GM23338 (cell line): ENCODE measurements around the gene GOSR1. TPM values are rescaled to one million over a fixed set of nuclear protein-coding genes. Genes with fewer than 3 reads are reported as not detected.

Experiments used
- ATAC-seq: fragments of 200-7000 bp; cut with Tn5 transposase; 3 replicates; pipeline ENCODE4 v1.9.1; 2020
- DNase-seq: peaks from one replicate; pipeline ENCODE4 v3.0.0-alpha.2; 2015; ENCODE audit warnings: low spot score
- H2AFZ ChIP-seq: fragments of 200-600 bp; sonication (generic); 2 replicates; pipeline ENCODE4 v1.8.0; 2016; ENCODE audit warnings: antibody characterized with exemption, mild to moderate bottlenecking, moderate library complexity
- H3F3A ChIP-seq: fragments of 200-600 bp; sonication (generic); replicated peaks from 2 replicates; pipeline ENCODE4 v1.8.0; 2017; ENCODE audit warnings: antibody characterized with exemption, mixed run types, low read depth
- H3K27ac ChIP-seq: fragments of 200-600 bp; sonication (generic); 2 replicates; pipeline ENCODE4 v1.6.1; 2016; ENCODE audit warnings: low read depth
- H3K27me3 ChIP-seq: fragments of 200-600 bp; sonication (generic); 2 replicates; pipeline ENCODE4 v1.8.0; 2016; ENCODE audit warnings: mild to moderate bottlenecking, mixed run types, moderate library complexity; ENCODE audit not compliant: insufficient read depth
- H3K36me3 ChIP-seq: fragments of 200-600 bp; sonication (generic); 2 replicates; pipeline ENCODE4 v1.8.0; 2016; ENCODE audit warnings: mild to moderate bottlenecking; ENCODE audit not compliant: insufficient read depth
- H3K4me1 ChIP-seq: fragments of 200-600 bp; sonication (generic); 2 replicates; pipeline ENCODE4 v1.8.0; 2016; ENCODE audit warnings: mild to moderate bottlenecking, moderate library complexity; ENCODE audit not compliant: insufficient read depth
- H3K4me2 ChIP-seq: fragments of 200-600 bp; sonication (generic); 2 replicates; pipeline ENCODE4 v1.7.1; 2017; ENCODE audit warnings: mixed run types
- H3K4me3 ChIP-seq: fragments of 200-600 bp; sonication (generic); 2 replicates; pipeline ENCODE4 v1.6.1; 2016; ENCODE audit warnings: mixed run types
- H3K79me2 ChIP-seq: fragments of 200-600 bp; sonication (generic); replicated peaks from 2 replicates; pipeline ENCODE4 v1.8.0; 2017; ENCODE audit warnings: mild to moderate bottlenecking; ENCODE audit not compliant: insufficient read depth
- H3K9me2 ChIP-seq: fragments of 200-600 bp; sonication (generic); 2 replicates; pipeline ENCODE4 v1.8.0; 2017; ENCODE audit not compliant: insufficient read depth
- H4K20me1 ChIP-seq: fragments of 200-600 bp; sonication (generic); replicated peaks from 2 replicates; pipeline ENCODE4 v1.8.0; 2017; ENCODE audit warnings: mild to moderate bottlenecking; ENCODE audit not compliant: insufficient read depth
- H3K27ac Mint-ChIP-seq: 2 replicates; pipeline ENCODE4 v1.8.0; 2020; ENCODE audit warnings: inconsistent platforms, mild to moderate bottlenecking, moderate library complexity, mixed read lengths
- H3K27me3 Mint-ChIP-seq: 3 replicates; pipeline ENCODE4 v1.8.0; 2022; ENCODE audit warnings: low read depth, mild to moderate bottlenecking, moderate library complexity, mixed read lengths, inconsistent platforms; ENCODE audit not compliant: insufficient read depth, poor library complexity
- H3K36me3 Mint-ChIP-seq: 3 replicates; pipeline ENCODE4 v1.8.0; 2021; ENCODE audit warnings: low read depth, mild to moderate bottlenecking, inconsistent platforms, moderate library complexity, mixed read lengths
- H3K4me1 Mint-ChIP-seq: 3 replicates; pipeline ENCODE4 v1.8.0; 2020; ENCODE audit warnings: mild to moderate bottlenecking, inconsistent platforms, mixed read lengths
- H3K4me3 Mint-ChIP-seq: 3 replicates; pipeline ENCODE4 v1.8.0; 2021; ENCODE audit warnings: moderate library complexity, mild to moderate bottlenecking, inconsistent platforms, mixed read lengths
- H3K9me3 Mint-ChIP-seq: 3 replicates; pipeline ENCODE4 v1.8.0; 2020; ENCODE audit warnings: moderate library complexity, mild to moderate bottlenecking, inconsistent platforms, mixed read lengths
- CREB1 ChIP-seq: fragments of 250-450 bp; sonication (Bioruptor Pico); IDR thresholded peaks from 2 replicates; pipeline ENCODE4 v1.5.0; 2020; ENCODE audit warnings: low read depth, mild to moderate bottlenecking, moderate library complexity
- ETS1 ChIP-seq: IDR thresholded peaks from 2 replicates; pipeline ENCODE4 v1.6.1; 2016; ENCODE audit warnings: antibody characterized with exemption
- EZH2 ChIP-seq: fragments of 200-600 bp; sonication (generic); IDR thresholded peaks from one replicate; pipeline ENCODE4 v1.8.0; 2017; ENCODE audit warnings: antibody characterized with exemption, mild to moderate bottlenecking, low read depth; ENCODE audit not compliant: unreplicated experiment
- EZH2phosphoT487 ChIP-seq: fragments of 200-600 bp; sonication (generic); IDR thresholded peaks from one replicate; pipeline ENCODE4 v1.8.1; 2018; ENCODE audit warnings: antibody characterized with exemption; ENCODE audit not compliant: unreplicated experiment
- JUNB ChIP-seq: IDR thresholded peaks from one replicate; pipeline ENCODE4 v1.6.1; 2016; ENCODE audit warnings: antibody characterized with exemption; ENCODE audit not compliant: unreplicated experiment
- NANOG ChIP-seq: IDR thresholded peaks from 2 replicates; pipeline ENCODE4 v1.6.1; 2016; ENCODE audit warnings: antibody characterized with exemption, borderline replicate concordance
- POLR2AphosphoS5 ChIP-seq: IDR thresholded peaks from 2 replicates; pipeline ENCODE4 v1.6.1; 2016; ENCODE audit warnings: antibody characterized with exemption, low read depth
- ZNF114 ChIP-seq: fragments of 250-450 bp; sonication (Bioruptor Pico); IDR thresholded peaks from 2 replicates; pipeline ENCODE4 v1.5.0; 2020; ENCODE audit warnings: mild to moderate bottlenecking, moderate library complexity
- polyA plus RNA-seq: library from polyadenylated mRNA; unstranded; fragments of >200 nt; fragmentation: Nextera tagmentation; extraction: Ambion mirVana; gene quantifications from 2 replicates; pipeline ENCODE4 v1.2.1, GENCODE V29; 2016
- total RNA-seq: library from RNA; depleted of rRNA; stranded (reverse); fragments of >200 nt; shearing (Covaris generic); gene quantifications from 2 replicates; pipeline ENCODE4 v1.2.3, GENCODE V29; 2014
- TF ChIP-seq, protein P1 (sequence below): fragments of 250-450 bp; sonication (Bioruptor Pico); IDR thresholded peaks from 2 replicates; pipeline ENCODE4 v1.5.0; 2020; ENCODE audit warnings: mild to moderate bottlenecking, moderate library complexity
- TF ChIP-seq, protein P2 (sequence below): IDR thresholded peaks from one replicate; pipeline ENCODE4 v1.6.1; 2018; ENCODE audit warnings: antibody characterized with exemption; ENCODE audit not compliant: unreplicated experiment
- TF ChIP-seq, protein P3 (sequence below), 2 experiments: fragments of 200-600 bp in 1 of 2; sonication (generic) in 1 of 2; conservative IDR thresholded peaks; 2 replicates each; pipeline versions ENCODE4 v1.5.1 to v1.6.1; 2016 to 2017; ENCODE audit warnings: antibody characterized with exemption in 2 of 2, low read depth in 2 of 2, mild to moderate bottlenecking in 2 of 2, moderate library complexity in 1 of 2

The GOSR1 gene
- total and polyA plus RNA-seq, 2 experiments from 2014 or later, result 33.4 to 74.1 TPM

- Histone ChIP-seq H4K20me1 (no peaks in the 10 kb centered on the region), H3K36me3 (no peaks in the 10 kb centered on the region), H3K9me2 (no peaks in the 10 kb centered on the region), H3F3A (no peaks in the 10 kb centered on the region), H2AFZ (no peak overlapping the region), H3K4me1 (peaks cover 11% of the 10 kb centered on the region), H3K79me2 (no peaks in the 10 kb centered on the region), H3K27ac (no peak overlapping the region), H3K27me3 (no peaks in the 10 kb centered on the region), H3K4me2 (no peak overlapping the region), H3K4me3 (no peak overlapping the region)
- peaks cover 5% of the 10 kb centered on the region for H3K27me3 Mint-ChIP-seq
- H3K27ac Mint-ChIP-seq, result no peak overlapping the region
- H3K4me3 Mint-ChIP-seq, result no peak overlapping the region
- ATAC-seq (no peak), DNase-seq (no peak)
- H3K4me1 Mint-ChIP-seq, result peaks cover 24% of the 10 kb centered on the region
- TF ChIP-seq JUNB (no peak), CREB1 (CRISPR knock-in tag) (no peak), POLR2AphosphoS5 (no peak), ETS1 (no peak), NANOG (no peak), ZNF114 (CRISPR knock-in tag) (no peak), EZH2phosphoT487 (no peak), EZH2 (no peak)
- TF ChIP-seq, protein P1, sequence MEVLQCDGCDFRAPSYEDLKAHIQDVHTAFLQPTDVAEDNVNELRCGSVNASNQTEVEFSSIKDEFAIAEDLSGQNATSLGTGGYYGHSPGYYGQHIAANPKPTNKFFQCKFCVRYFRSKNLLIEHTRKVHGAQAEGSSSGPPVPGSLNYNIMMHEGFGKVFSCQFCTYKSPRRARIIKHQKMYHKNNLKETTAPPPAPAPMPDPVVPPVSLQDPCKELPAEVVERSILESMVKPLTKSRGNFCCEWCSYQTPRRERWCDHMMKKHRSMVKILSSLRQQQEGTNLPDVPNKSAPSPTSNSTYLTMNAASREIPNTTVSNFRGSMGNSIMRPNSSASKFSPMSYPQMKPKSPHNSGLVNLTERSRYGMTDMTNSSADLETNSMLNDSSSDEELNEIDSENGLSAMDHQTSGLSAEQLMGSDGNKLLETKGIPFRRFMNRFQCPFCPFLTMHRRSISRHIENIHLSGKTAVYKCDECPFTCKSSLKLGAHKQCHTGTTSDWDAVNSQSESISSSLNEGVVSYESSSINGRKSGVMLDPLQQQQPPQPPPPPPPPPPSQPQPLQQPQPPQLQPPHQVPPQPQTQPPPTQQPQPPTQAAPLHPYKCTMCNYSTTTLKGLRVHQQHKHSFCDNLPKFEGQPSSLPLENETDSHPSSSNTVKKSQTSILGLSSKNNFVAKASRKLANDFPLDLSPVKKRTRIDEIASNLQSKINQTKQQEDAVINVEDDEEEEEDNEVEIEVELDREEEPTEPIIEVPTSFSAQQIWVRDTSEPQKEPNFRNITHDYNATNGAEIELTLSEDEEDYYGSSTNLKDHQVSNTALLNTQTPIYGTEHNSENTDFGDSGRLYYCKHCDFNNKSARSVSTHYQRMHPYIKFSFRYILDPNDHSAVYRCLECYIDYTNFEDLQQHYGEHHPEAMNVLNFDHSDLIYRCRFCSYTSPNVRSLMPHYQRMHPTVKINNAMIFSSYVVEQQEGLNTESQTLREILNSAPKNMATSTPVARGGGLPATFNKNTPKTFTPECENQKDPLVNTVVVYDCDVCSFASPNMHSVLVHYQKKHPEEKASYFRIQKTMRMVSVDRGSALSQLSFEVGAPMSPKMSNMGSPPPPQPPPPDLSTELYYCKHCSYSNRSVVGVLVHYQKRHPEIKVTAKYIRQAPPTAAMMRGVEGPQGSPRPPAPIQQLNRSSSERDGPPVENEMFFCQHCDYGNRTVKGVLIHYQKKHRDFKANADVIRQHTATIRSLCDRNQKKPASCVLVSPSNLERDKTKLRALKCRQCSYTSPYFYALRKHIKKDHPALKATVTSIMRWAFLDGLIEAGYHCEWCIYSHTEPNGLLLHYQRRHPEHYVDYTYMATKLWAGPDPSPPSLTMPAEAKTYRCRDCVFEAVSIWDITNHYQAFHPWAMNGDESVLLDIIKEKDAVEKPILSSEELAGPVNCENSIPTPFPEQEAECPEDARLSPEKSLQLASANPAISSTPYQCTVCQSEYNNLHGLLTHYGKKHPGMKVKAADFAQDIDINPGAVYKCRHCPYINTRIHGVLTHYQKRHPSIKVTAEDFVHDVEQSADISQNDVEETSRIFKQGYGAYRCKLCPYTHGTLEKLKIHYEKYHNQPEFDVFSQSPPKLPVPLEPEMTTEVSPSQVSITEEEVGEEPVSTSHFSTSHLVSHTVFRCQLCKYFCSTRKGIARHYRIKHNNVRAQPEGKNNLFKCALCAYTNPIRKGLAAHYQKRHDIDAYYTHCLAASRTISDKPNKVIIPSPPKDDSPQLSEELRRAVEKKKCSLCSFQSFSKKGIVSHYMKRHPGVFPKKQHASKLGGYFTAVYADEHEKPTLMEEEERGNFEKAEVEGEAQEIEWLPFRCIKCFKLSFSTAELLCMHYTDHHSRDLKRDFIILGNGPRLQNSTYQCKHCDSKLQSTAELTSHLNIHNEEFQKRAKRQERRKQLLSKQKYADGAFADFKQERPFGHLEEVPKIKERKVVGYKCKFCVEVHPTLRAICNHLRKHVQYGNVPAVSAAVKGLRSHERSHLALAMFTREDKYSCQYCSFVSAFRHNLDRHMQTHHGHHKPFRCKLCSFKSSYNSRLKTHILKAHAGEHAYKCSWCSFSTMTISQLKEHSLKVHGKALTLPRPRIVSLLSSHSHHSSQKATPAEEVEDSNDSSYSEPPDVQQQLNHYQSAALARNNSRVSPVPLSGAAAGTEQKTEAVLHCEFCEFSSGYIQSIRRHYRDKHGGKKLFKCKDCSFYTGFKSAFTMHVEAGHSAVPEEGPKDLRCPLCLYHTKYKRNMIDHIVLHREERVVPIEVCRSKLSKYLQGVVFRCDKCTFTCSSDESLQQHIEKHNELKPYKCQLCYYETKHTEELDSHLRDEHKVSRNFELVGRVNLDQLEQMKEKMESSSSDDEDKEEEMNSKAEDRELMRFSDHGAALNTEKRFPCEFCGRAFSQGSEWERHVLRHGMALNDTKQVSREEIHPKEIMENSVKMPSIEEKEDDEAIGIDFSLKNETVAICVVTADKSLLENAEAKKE (CRISPR knock-in tag), result no peak
- TF ChIP-seq, protein P2, sequence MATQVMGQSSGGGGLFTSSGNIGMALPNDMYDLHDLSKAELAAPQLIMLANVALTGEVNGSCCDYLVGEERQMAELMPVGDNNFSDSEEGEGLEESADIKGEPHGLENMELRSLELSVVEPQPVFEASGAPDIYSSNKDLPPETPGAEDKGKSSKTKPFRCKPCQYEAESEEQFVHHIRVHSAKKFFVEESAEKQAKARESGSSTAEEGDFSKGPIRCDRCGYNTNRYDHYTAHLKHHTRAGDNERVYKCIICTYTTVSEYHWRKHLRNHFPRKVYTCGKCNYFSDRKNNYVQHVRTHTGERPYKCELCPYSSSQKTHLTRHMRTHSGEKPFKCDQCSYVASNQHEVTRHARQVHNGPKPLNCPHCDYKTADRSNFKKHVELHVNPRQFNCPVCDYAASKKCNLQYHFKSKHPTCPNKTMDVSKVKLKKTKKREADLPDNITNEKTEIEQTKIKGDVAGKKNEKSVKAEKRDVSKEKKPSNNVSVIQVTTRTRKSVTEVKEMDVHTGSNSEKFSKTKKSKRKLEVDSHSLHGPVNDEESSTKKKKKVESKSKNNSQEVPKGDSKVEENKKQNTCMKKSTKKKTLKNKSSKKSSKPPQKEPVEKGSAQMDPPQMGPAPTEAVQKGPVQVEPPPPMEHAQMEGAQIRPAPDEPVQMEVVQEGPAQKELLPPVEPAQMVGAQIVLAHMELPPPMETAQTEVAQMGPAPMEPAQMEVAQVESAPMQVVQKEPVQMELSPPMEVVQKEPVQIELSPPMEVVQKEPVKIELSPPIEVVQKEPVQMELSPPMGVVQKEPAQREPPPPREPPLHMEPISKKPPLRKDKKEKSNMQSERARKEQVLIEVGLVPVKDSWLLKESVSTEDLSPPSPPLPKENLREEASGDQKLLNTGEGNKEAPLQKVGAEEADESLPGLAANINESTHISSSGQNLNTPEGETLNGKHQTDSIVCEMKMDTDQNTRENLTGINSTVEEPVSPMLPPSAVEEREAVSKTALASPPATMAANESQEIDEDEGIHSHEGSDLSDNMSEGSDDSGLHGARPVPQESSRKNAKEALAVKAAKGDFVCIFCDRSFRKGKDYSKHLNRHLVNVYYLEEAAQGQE, result no peak
- TF ChIP-seq, protein P3, sequence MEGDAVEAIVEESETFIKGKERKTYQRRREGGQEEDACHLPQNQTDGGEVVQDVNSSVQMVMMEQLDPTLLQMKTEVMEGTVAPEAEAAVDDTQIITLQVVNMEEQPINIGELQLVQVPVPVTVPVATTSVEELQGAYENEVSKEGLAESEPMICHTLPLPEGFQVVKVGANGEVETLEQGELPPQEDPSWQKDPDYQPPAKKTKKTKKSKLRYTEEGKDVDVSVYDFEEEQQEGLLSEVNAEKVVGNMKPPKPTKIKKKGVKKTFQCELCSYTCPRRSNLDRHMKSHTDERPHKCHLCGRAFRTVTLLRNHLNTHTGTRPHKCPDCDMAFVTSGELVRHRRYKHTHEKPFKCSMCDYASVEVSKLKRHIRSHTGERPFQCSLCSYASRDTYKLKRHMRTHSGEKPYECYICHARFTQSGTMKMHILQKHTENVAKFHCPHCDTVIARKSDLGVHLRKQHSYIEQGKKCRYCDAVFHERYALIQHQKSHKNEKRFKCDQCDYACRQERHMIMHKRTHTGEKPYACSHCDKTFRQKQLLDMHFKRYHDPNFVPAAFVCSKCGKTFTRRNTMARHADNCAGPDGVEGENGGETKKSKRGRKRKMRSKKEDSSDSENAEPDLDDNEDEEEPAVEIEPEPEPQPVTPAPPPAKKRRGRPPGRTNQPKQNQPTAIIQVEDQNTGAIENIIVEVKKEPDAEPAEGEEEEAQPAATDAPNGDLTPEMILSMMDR (conservative IDR thresholded peaks at IDR 0.05; ENCODE audit: low read depth in 2 of 2), result no peak
- no peaks in the 10 kb centered on the region for H3K9me3 Mint-ChIP-seq
- no peaks in the 10 kb centered on the region for H3K36me3 Mint-ChIP-seq
Measured at GRCh38 chr17:30576326-30576861, 99.2 kb downstream of the GOSR1 start.
